22Rv1 (cell line): ENCODE measurements around the gene LAPTM5.

Source experiments
- H3K27ac ChIP-seq: fragments of 450-650 bp; 2 replicates; pipeline ENCODE4 v1.5.1; 2017
- CTCF ChIP-seq: fragments of 450-650 bp; IDR thresholded peaks from 2 replicates; pipeline ENCODE4 v1.5.1; 2017; ENCODE audit warnings: mild to moderate bottlenecking
- ZFX ChIP-seq: fragments of 450-650 bp; IDR thresholded peaks from 2 replicates; pipeline ENCODE4 v1.6.1; 2017; ENCODE audit warnings: antibody characterized with exemption, borderline replicate concordance

LAPTM5 gene

GRCh38 chr1:30756206-30756544, 1.4 kb downstream of the LAPTM5 start:
- H3K27ac ChIP-seq = no peak overlapping the region
- no peak for TF ChIP-seq CTCF
- TF ChIP-seq ZFX = no peak

GRCh38 chr1:30755746-30756145, 1.8 kb downstream of the LAPTM5 start:
- H3K27ac ChIP-seq = no peak overlapping the region
- TF ChIP-seq CTCF (no peak), ZFX (no peak)

DNA sequence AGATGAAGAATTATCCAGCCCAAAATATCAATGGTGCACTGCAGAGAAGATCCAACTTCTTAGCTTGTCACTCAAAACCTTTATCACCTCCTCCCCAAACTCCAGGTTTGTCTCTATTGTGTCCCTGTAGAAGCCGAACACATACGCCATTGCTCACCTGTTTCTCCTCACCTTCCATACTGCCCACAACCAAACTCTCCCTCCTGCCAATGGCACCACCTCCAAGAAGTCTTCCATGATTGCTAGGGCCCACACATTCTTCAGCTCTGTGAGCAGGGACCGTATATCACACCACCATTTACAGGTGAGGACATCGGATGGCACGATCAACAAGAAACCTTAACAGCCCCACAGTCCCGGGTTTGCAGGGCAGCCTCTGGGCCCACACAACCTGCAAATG, 2.2 kb downstream of the LAPTM5 start:
- H3K27ac ChIP-seq = no peak overlapping the region
- no peak for TF ChIP-seq CTCF
- no peak for TF ChIP-seq ZFX

GRCh38 chr1:30754684-30755171, 2.8 kb downstream of the LAPTM5 start:
- TF ChIP-seq ZFX (no peak), CTCF (no peak)
- no peak overlapping the region for H3K27ac ChIP-seq

DNA sequence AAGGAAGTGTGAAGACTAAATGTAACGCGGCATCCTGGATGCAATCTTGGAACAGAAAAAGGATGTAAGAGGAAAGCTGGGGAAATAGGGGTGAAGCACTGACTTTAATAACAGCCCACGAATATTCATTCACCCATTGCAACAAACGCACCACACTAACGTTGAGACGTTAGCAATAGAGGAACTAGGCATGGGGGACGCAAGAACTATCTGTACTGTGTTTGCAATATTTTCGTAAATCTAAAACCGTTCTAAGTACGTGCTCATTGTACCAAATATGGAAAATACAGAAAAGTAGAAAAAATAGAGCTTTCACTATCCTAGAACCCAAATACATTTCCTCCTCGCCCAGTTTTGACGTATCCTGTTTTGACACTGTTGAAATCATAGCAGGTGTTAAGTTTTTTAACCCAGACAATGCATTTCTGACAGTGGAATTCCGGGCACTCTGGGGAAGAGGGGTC, 3.9 kb downstream of the LAPTM5 start:
- TF ChIP-seq ZFX = no peak
- no peak for TF ChIP-seq CTCF

GRCh38 chr1:30753118-30753517, 4.5 kb downstream of the LAPTM5 start:
- H3K27ac ChIP-seq = no peak overlapping the region
- TF ChIP-seq ZFX (no peak), CTCF (no peak)

More for the DNA sequence above, 3.9 kb downstream of the LAPTM5 start:
- H3K27ac ChIP-seq = no peak overlapping the region

GRCh38 chr1:30752651-30752908, 5.0 kb downstream of the LAPTM5 start:
- H3K27ac ChIP-seq = no peak overlapping the region
- TF ChIP-seq CTCF = no peak
- no peak for TF ChIP-seq ZFX
